Measurements from ENCODE around the gene FBXW7. TPM values are rescaled to one million over a fixed set of nuclear protein-coding genes. Genes with fewer than 3 reads are reported as not detected.

FBXW7 gene
- total and polyA plus RNA-seq, 2 of the 13 experiments (the other 11 are each of a cell fraction or from before 2014, with no cell fraction given), result 5.0 to 40.9 TPM

- peak; percentile 79 for TF ChIP-seq ZHX2 (IDR thresholded peaks at IDR 0.05; ENCODE audit: low read depth)
- no peak for TF ChIP-seq ZHX2 (CRISPR knock-in tag; IDR thresholded peaks at IDR 0.05; ENCODE audit: borderline replicate concordance)
- TF ChIP-seq SRSF1 (optimal IDR thresholded peaks at IDR 0.05; ENCODE audit: low read depth, low read length), result no peak
- no peak for TF ChIP-seq ZNF235 (CRISPR knock-in tag; IDR thresholded peaks at IDR 0.05; ENCODE audit: borderline replicate concordance)
- no peak; the same call in 1 of the 2 replicates for TF ChIP-seq ZNF574 (CRISPR knock-in tag; IDR thresholded peaks at IDR 0.05)
- no peak for TF ChIP-seq EZH2 (conservative IDR thresholded peaks at IDR 0.05; ENCODE audit: low read depth, low read length)
- no peak for TF ChIP-seq UBTF (CRISPR knock-in tag; IDR thresholded peaks at IDR 0.05)
- no peak for TF ChIP-seq ATM (IDR thresholded peaks at IDR 0.05; ENCODE audit: borderline replicate concordance)
- TF ChIP-seq HDAC1 (CRISPR knock-in tag; IDR thresholded peaks at IDR 0.05), result peak; percentile 54; the same call in 1 of the 2 replicates
- 0 out of 2 replicates have a peak, but pooled peaks have one; percentile 21 for TF ChIP-seq ZNF12 (CRISPR knock-in tag; IDR thresholded peaks at IDR 0.05)
- no peak for TF ChIP-seq SRY (CRISPR knock-in tag; IDR thresholded peaks at IDR 0.05)
- TF ChIP-seq ZBTB21 (CRISPR knock-in tag; IDR thresholded peaks at IDR 0.05), result peak; percentile 98
- 0 out of 2 replicates have a peak, but pooled peaks have one; percentile 54 for TF ChIP-seq ZNF564 (CRISPR knock-in tag; IDR thresholded peaks at IDR 0.05)
- no peak for TF ChIP-seq ZKSCAN1 (IDR thresholded peaks at IDR 0.05; ENCODE audit: low read length)
- no peak for TF ChIP-seq SAFB2 (CRISPR knock-in tag; IDR thresholded peaks at IDR 0.05; ENCODE audit: borderline replicate concordance, low read depth)
- TF ChIP-seq ELF4 (CRISPR knock-in tag; IDR thresholded peaks at IDR 0.05; ENCODE audit: borderline replicate concordance), result 0 out of 2 replicates have a peak, but pooled peaks have one; percentile 59
- peak; percentile 72 for TF ChIP-seq POGZ (CRISPR knock-in tag; IDR thresholded peaks at IDR 0.05)
- no peak for TF ChIP-seq ZNF546 (CRISPR knock-in tag; conservative IDR thresholded peaks at IDR 0.05)
- TF ChIP-seq ZFX (CRISPR knock-in tag; IDR thresholded peaks at IDR 0.05; ENCODE audit: low read depth), result peak; percentile 69
- TF ChIP-seq THAP11 (CRISPR knock-in tag; IDR thresholded peaks at IDR 0.05), result peak; percentile 65; the same call in 1 of the 2 replicates
Observed at GRCh38 chr4:152485726-152486276, 50.1 kb downstream of the FBXW7 start (continued).

Measured in HepG2 (cell line).